H1 (cell line): ENCODE data around the gene MAGI1. TPM values are rescaled to one million over a fixed set of nuclear protein-coding genes. Genes with fewer than 3 reads are reported as not detected.

Experiments
- CTCF ChIA-PET: fragments of 300-600 bp; sonication (Branson Sonifier 250); formaldehyde crosslinking; loops from one replicate; lab custom pipeline; 2021; ENCODE audit not compliant: partially characterized antibody; lab: Charles Lee
- POLR2A ChIA-PET: fragments of 300-600 bp; sonication (Branson Sonifier 250); formaldehyde crosslinking; loops from one replicate; lab custom pipeline; 2021; ENCODE audit warnings: inconsistent platforms; ENCODE audit not compliant: partially characterized antibody; lab: Charles Lee
- DNase-seq, 2 experiments: peaks; one replicate each; pipeline versions ENCODE4 v3.0.0 to v3.0.0-alpha.2; 2010 to 2022; ENCODE audit warnings: low spot score in 2 of 2, low read depth in 1 of 2, mixed read lengths in 1 of 2
- FAIRE-seq: peaks from 2 replicates; lab custom pipeline; 2011; peaks lifted over from hg19 to GRCh38; lab: Jason Lieb, UNC
- H2AFZ ChIP-seq: 2 replicates; pipeline ENCODE4 v1.8.1; 2012; ENCODE audit warnings: low read length, inconsistent platforms
- H2AK5ac ChIP-seq: 2 replicates; pipeline ENCODE4 v1.6.1; 2013; ENCODE audit warnings: low read depth, low read length
- H2BK120ac ChIP-seq: replicated peaks from 2 replicates; pipeline ENCODE3; 2013; ENCODE audit warnings: low read depth, low read length, inconsistent platforms
- H2BK12ac ChIP-seq: 2 replicates; pipeline ENCODE4 v1.6.1; 2013; ENCODE audit warnings: low read depth, low read length
- H2BK15ac ChIP-seq: 2 replicates; pipeline ENCODE4 v1.6.1; 2013; ENCODE audit warnings: low read length
- H2BK20ac ChIP-seq: 2 replicates; pipeline ENCODE4 v1.6.1; 2013; ENCODE audit warnings: low read length
- H2BK5ac ChIP-seq: 2 replicates; pipeline ENCODE4 v1.6.1; 2013; ENCODE audit warnings: low read depth, low read length
- H3K14ac ChIP-seq: 2 replicates; pipeline ENCODE4 v1.6.1; 2013; ENCODE audit warnings: inconsistent platforms; ENCODE audit not compliant: insufficient read length
- H3K18ac ChIP-seq: 2 replicates; pipeline ENCODE4 v1.6.1; 2013; ENCODE audit warnings: low read length; ENCODE audit errors: extremely low read depth
- H3K23ac ChIP-seq: 2 replicates; pipeline ENCODE4 v1.6.1; 2013; ENCODE audit warnings: inconsistent platforms; ENCODE audit not compliant: insufficient read length
- H3K23me2 ChIP-seq: 2 replicates; pipeline ENCODE4 v1.6.1; 2013; ENCODE audit warnings: low read depth, low read length
- H3K27ac ChIP-seq: 2 replicates; pipeline ENCODE4 v1.6.1; 2011; ENCODE audit warnings: low read depth, low read length, inconsistent platforms
- H3K27me3 ChIP-seq, 4 experiments: replicated peaks in 1 of 4; 1 replicate in 1 of 4; 2 replicates in 3 of 4; pipeline versions ENCODE4 v1.6.1 to v1.8.1; 2011 to 2013; ENCODE audit warnings: low read length in 3 of 4, mild to moderate bottlenecking in 3 of 4, inconsistent platforms in 2 of 4, mixed read lengths in 2 of 4, moderate library complexity in 1 of 4; ENCODE audit not compliant: control insufficient read depth in 3 of 4, insufficient read depth in 3 of 4; ENCODE audit errors: extremely low read depth in 1 of 4
- H3K36me3 ChIP-seq, 4 experiments: 2 replicates each; pipeline versions ENCODE4 v1.6.1 to v1.8.1; 2011 to 2013; ENCODE audit warnings: mild to moderate bottlenecking in 4 of 4, low read length in 3 of 4, moderate library complexity in 2 of 4, control low read depth in 1 of 4, inconsistent platforms in 1 of 4; ENCODE audit not compliant: insufficient read depth in 4 of 4, control insufficient read depth in 2 of 4
- H3K4ac ChIP-seq: replicated peaks from 2 replicates; pipeline ENCODE3; 2013; ENCODE audit warnings: low read length, low read depth, mixed read lengths, inconsistent platforms; ENCODE audit not compliant: insufficient read length
- H3K4me1 ChIP-seq, 4 experiments: replicated peaks in 1 of 4; 1 replicate in 1 of 4; 2 replicates in 3 of 4; pipeline versions ENCODE4 v1.6.1 to v1.8.1; 2011 to 2013; ENCODE audit warnings: low read length in 3 of 4, inconsistent platforms in 2 of 4, mixed read lengths in 1 of 4; ENCODE audit not compliant: insufficient read depth in 4 of 4, control insufficient read depth in 3 of 4
- H3K4me2 ChIP-seq, 2 experiments: 2 replicates each; pipeline versions ENCODE4 v1.6.1 to v1.8.1; 2011 to 2013; ENCODE audit warnings: low read depth in 2 of 2, low read length in 2 of 2, control low read depth in 1 of 2, inconsistent platforms in 1 of 2, mild to moderate bottlenecking in 1 of 2; ENCODE audit not compliant: insufficient read depth in 1 of 2
- H3K4me3 ChIP-seq, 4 experiments: fragments of 200-600, 300-600 bp in 1 of 4; sonication (generic), shearing (Covaris generic), sonication (Bioruptor Twin) in 1 of 4; 2 replicates each; pipeline versions ENCODE4 v1.5.1 to v1.8.1; 2011 to 2016; ENCODE audit warnings: low read length in 4 of 4, low read depth in 3 of 4, control low read depth in 2 of 4, inconsistent platforms in 2 of 4, mild to moderate bottlenecking in 2 of 4, mixed read lengths in 1 of 4, moderate library complexity in 1 of 4; ENCODE audit not compliant: insufficient read depth in 2 of 4; ENCODE audit errors: extremely low read depth in 1 of 4
- H3K56ac ChIP-seq: replicated peaks from 2 replicates; pipeline ENCODE3; 2013; ENCODE audit warnings: low read depth, mild to moderate bottlenecking, mixed read lengths, low read length, inconsistent platforms; ENCODE audit not compliant: insufficient read length
- H3K79me1 ChIP-seq: 2 replicates; pipeline ENCODE4 v1.6.1; 2013; ENCODE audit warnings: low read depth, low read length, control low read depth
- H3K79me2 ChIP-seq, 2 experiments: 2 replicates each; pipeline versions ENCODE4 v1.6.1 to v1.8.1; 2012 to 2013; ENCODE audit warnings: low read length in 2 of 2, mild to moderate bottlenecking in 2 of 2, inconsistent platforms in 1 of 2; ENCODE audit not compliant: insufficient read depth in 2 of 2, control insufficient read depth in 1 of 2
- H3K9ac ChIP-seq, 4 experiments: replicated peaks in 1 of 4; 1 replicate in 1 of 4; 2 replicates in 3 of 4; pipeline versions ENCODE4 v1.6.1 to v1.8.1; 2011 to 2013; ENCODE audit warnings: low read depth in 3 of 4, low read length in 3 of 4, control low read depth in 2 of 4, mild to moderate bottlenecking in 2 of 4, moderate library complexity in 2 of 4, inconsistent platforms in 1 of 4; ENCODE audit errors: extremely low read depth in 1 of 4
- H3K9me3 ChIP-seq, 2 experiments: 2 replicates each; pipeline versions ENCODE4 v1.6.1 to v1.8.1; 2012 to 2013; ENCODE audit warnings: mild to moderate bottlenecking in 2 of 2, moderate library complexity in 2 of 2, control low read depth in 1 of 2, inconsistent platforms in 1 of 2, low read depth in 1 of 2, low read length in 1 of 2, mixed read lengths in 1 of 2; ENCODE audit not compliant: insufficient read depth in 2 of 2
- H4K20me1 ChIP-seq, 2 experiments: replicated peaks in 1 of 2; 2 replicates each; pipeline versions ENCODE3 to v1.8.1; 2011 to 2013; ENCODE audit warnings: inconsistent platforms in 2 of 2, low read length in 2 of 2, mild to moderate bottlenecking in 1 of 2; ENCODE audit not compliant: insufficient read depth in 2 of 2, control insufficient read depth in 1 of 2
- H4K5ac ChIP-seq: 2 replicates; pipeline ENCODE4 v1.6.1; 2013; ENCODE audit warnings: low read length, low read depth, mixed read lengths, inconsistent platforms; ENCODE audit not compliant: insufficient read length
- H4K8ac ChIP-seq: 2 replicates; pipeline ENCODE4 v1.8.0; 2013; ENCODE audit warnings: mild to moderate bottlenecking, moderate library complexity, low read length, inconsistent platforms; ENCODE audit not compliant: insufficient read depth; ENCODE audit errors: extremely low read depth
- H4K91ac ChIP-seq: replicated peaks from 2 replicates; pipeline ENCODE3; 2013; ENCODE audit warnings: low read length, mixed read lengths, inconsistent platforms; ENCODE audit not compliant: insufficient read length
- CBX5 ChIP-seq: fragments of 300-800, 300-1000 bp; sonication (generic); IDR thresholded peaks from 2 replicates; pipeline ENCODE4 v1.7.1; 2016; ENCODE audit warnings: antibody characterized with exemption, low read length, low read depth
- CREB1 ChIP-seq: IDR thresholded peaks from 2 replicates; pipeline ENCODE4 v1.6.1; 2012; ENCODE audit warnings: inconsistent platforms
- CTCF ChIP-seq, 3 experiments: IDR thresholded peaks; 1 replicate in 2 of 3; 2 replicates in 1 of 3; pipeline versions ENCODE4 v1.5.1 to v1.6.1; 2011; ENCODE audit warnings: low read length in 3 of 3, mild to moderate bottlenecking in 3 of 3, inconsistent platforms in 2 of 3, low read depth in 1 of 3, moderate library complexity in 1 of 3; ENCODE audit not compliant: insufficient read depth in 1 of 3; ENCODE audit errors: control extremely low read depth in 1 of 3
- NRF1 ChIP-seq: IDR thresholded peaks from 2 replicates; pipeline ENCODE4 v1.6.1; 2011; ENCODE audit warnings: mild to moderate bottlenecking, low read depth, low read length, improper control_type of control experiment
- SIN3A ChIP-seq, 2 experiments: IDR thresholded peaks in 1 of 2; conservative IDR thresholded peaks in 1 of 2; 2 replicates each; pipeline ENCODE4 v1.6.1; 2011 to 2012; ENCODE audit warnings: low read length in 2 of 2, improper control_type of control experiment in 1 of 2, low read depth in 1 of 2, mild to moderate bottlenecking in 1 of 2
- SP1 ChIP-seq: IDR thresholded peaks from 2 replicates; pipeline ENCODE4 v1.6.1; 2011; ENCODE audit warnings: low read depth, low read length
- YY1 ChIP-seq: IDR thresholded peaks from 2 replicates; pipeline ENCODE4 v1.6.1; 2011; ENCODE audit warnings: low read depth, mild to moderate bottlenecking, low read length
- WGBS, 2 experiments: shearing (Covaris generic) in 1 of 2; methylation state at CpG; one replicate each; pipeline versions ENCODE4 v1.1.6 to v1.1.7; 2013 to 2015; ENCODE audit warnings: low lambda C conversion rate in 2 of 2, mixed read lengths in 2 of 2, inconsistent platforms in 1 of 2, low coverage in 1 of 2, missing lambda C conversion rate in 1 of 2; ENCODE audit not compliant: insufficient replicate concordance in 2 of 2, insufficient coverage in 1 of 2, insufficient read length in 1 of 2; ENCODE audit errors: extremely low coverage in 1 of 2, missing lambda C conversion rate in 1 of 2; 5-methylcytosine and 5-hydroxymethylcytosine counted together
- polyA plus RNA-seq, 7 experiments: library from polyadenylated mRNA; depleted of rRNA in 3 of 7; stranded (reverse) in 5 of 7; unstranded in 2 of 7; fragments of >200 nt in 5 of 7; fragments of 200-250 nt in 2 of 7; gene quantifications; 1 replicate in 5 of 7; 2 replicates in 1 of 7; 4 replicates in 1 of 7; pipeline versions ENCODE4 v1.2.1 to v1.2.3, GENCODE V29; 2011 to 2013; ENCODE audit warnings: missing spikeins in 2 of 7, mixed read lengths in 2 of 7
- total RNA-seq: library from RNA; stranded (reverse); fragmentation: NEBNext Ultra II Directional; extraction: Animal tissue kit (Norgen Biotek cat#: 25700); gene quantifications from 2 replicates; pipeline ENCODE4 v1.2.1, GENCODE V29; 2021
- TF ChIP-seq, protein P1 (sequence below): IDR thresholded peaks from 2 replicates; pipeline ENCODE4 v1.6.1; 2012; ENCODE audit warnings: inconsistent platforms

MAGI1 gene
- total and polyA plus RNA-seq, 2 of the 8 experiments (the other 6 are each of a cell fraction or from before 2014, with no cell fraction given): 19.8 to 78.0 TPM

- ChIA-PET POLR2A (no interaction called here), CTCF (no interaction called here)
- Histone ChIP-seq H3K4me1 (peaks cover 3 to 9% (median 7%) of the 10 kb centered on the region in 4 experiments; a peak in 5 of 7 replicates), H2BK12ac (no peak overlapping the region), H2BK5ac (no peak overlapping the region), H3K23me2 (0 out of 2 replicates have a peak, but pooled peaks cover 2% of the 10 kb centered on the region), H3K27me3 (no peaks in the 10 kb centered on the region), H2AK5ac (no peak overlapping the region), H4K5ac (no peak overlapping the region), H4K8ac (no peak overlapping the region), H3K79me1 (no peaks in the 10 kb centered on the region; the same call in 1 of the 2 replicates), H4K20me1 (peaks cover 0 to 3% of the 10 kb centered on the region in 2 experiments), H3K4me3 (no peak overlapping the region), H2BK120ac (no peak overlapping the region), H3K9ac (no peak overlapping the region), H4K91ac (no peak overlapping the region), H3K14ac (no peak overlapping the region), H2BK20ac (no peak overlapping the region), H3K4ac (no peak overlapping the region), H3K56ac (no peak overlapping the region), H2BK15ac (no peak overlapping the region), H3K18ac (no peak overlapping the region)
- DNase-seq (no peak), FAIRE-seq (no peak)
- 91% methylated on average over 3 of the region's 3 CpGs; no CpG with 5 or more reads in 1 of the 2 experiments for WGBS, 2 experiments
- TF ChIP-seq SP1: no peak
- no peak for TF ChIP-seq YY1
- TF ChIP-seq, protein P1, sequence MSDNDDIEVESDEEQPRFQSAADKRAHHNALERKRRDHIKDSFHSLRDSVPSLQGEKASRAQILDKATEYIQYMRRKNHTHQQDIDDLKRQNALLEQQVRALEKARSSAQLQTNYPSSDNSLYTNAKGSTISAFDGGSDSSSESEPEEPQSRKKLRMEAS: no peak
- TF ChIP-seq NRF1: no peak
- no peak for TF ChIP-seq CTCF (IDR thresholded peaks at IDR 0.05; ENCODE audit: control extremely low read depth in 1 of 3, insufficient read depth in 1 of 3, low read depth in 1 of 3, low read length in 3 of 3)
- no peak for TF ChIP-seq CBX5
- TF ChIP-seq CREB1: no peak
- TF ChIP-seq SIN3A (conservative IDR thresholded peaks at IDR 0.05 in 1 of 2, IDR thresholded peaks at IDR 0.05 in 1 of 2; ENCODE audit: low read depth in 1 of 2, low read length in 2 of 2): no peak
- TF ChIP-seq, all 59 proteins: peak for 0
- H3K4me2 ChIP-seq: no peak overlapping the region
- no peaks in the 10 kb centered on the region for H3K9me3 ChIP-seq
- no peak overlapping the region for H2AFZ ChIP-seq
- peaks cover 0 to 53% of the 10 kb centered on the region in 2 experiments; a peak in 2 of 4 replicates for H3K79me2 ChIP-seq
- no peak overlapping the region for H3K23ac ChIP-seq
- H3K36me3 ChIP-seq: no peaks in the 10 kb centered on the region
- no peak overlapping the region for H3K27ac ChIP-seq
These were observed 155.1 kb downstream of the MAGI1 start for GRCh38 chr3:65883613-65884012.
